WTC11 (cell line): Measurements from ENCODE around the gene CPT2. TPM values are rescaled to one million over a fixed set of nuclear protein-coding genes. Genes with fewer than 3 reads are reported as not detected.

Experiments used
- ATAC-seq: fragments of 200-7000 bp; cut with Tn5 transposase; 2 replicates; pipeline ENCODE4 v1.10.0; 2021; ENCODE audit warnings: mild to moderate bottlenecking, moderate library complexity
- CTCF ChIA-PET: fragments of 300-600 bp; sonication (Branson Sonifier 250); formaldehyde crosslinking; loops from one replicate; lab custom pipeline; 2021; ENCODE audit warnings: antibody characterized with exemption; lab: Charles Lee
- POLR2A ChIA-PET: fragments of 350-600 bp; sonication (Branson Sonifier 250); formaldehyde crosslinking; loops from one replicate; lab custom pipeline; 2021; ENCODE audit warnings: antibody characterized with exemption; lab: Charles Lee
- DNase-seq: peaks from one replicate; pipeline ENCODE4 v3.0.0; 2021; ENCODE audit warnings: low spot score
- H3K27ac Mint-ChIP-seq: 2 replicates; pipeline ENCODE4 v1.8.0; 2021; ENCODE audit warnings: mixed read lengths
- H3K27me3 Mint-ChIP-seq: 2 replicates; pipeline ENCODE4 v1.8.0; 2021; ENCODE audit warnings: low read depth, mild to moderate bottlenecking, moderate library complexity, mixed read lengths
- H3K36me3 Mint-ChIP-seq: 2 replicates; pipeline ENCODE4 v1.8.0; 2021; ENCODE audit warnings: mixed read lengths
- H3K4me1 Mint-ChIP-seq: 2 replicates; pipeline ENCODE4 v1.8.0; 2022; ENCODE audit warnings: mixed read lengths
- H3K4me3 Mint-ChIP-seq: 2 replicates; pipeline ENCODE4 v1.8.0; 2021; ENCODE audit warnings: mild to moderate bottlenecking, moderate library complexity, mixed read lengths
- H3K9me3 Mint-ChIP-seq: 2 replicates; pipeline ENCODE4 v1.8.0; 2021; ENCODE audit warnings: mixed read lengths
- ATF6 ChIP-seq: sonication (generic); formaldehyde crosslinking; IDR thresholded peaks from 2 replicates; pipeline ENCODE4 v1.8.1; 2023; ENCODE audit warnings: mild to moderate bottlenecking, missing genetic modification reagents
- CREM ChIP-seq: sonication (generic); formaldehyde crosslinking; IDR thresholded peaks from 2 replicates; pipeline ENCODE4 v1.8.1; 2022; ENCODE audit warnings: mild to moderate bottlenecking, missing genetic modification reagents, moderate library complexity
- CTCF ChIP-seq: fragments of 200-600 bp; IDR thresholded peaks from 2 replicates; pipeline ENCODE4 v1.8.0; 2022; ENCODE audit warnings: antibody characterized with exemption
- FOXJ3 ChIP-seq: sonication (generic); formaldehyde crosslinking; IDR thresholded peaks from 2 replicates; pipeline ENCODE4 v1.9.0; 2021; ENCODE audit warnings: missing genetic modification reagents, mild to moderate bottlenecking, borderline replicate concordance
- FOXK1 ChIP-seq: sonication (generic); formaldehyde crosslinking; IDR thresholded peaks from 2 replicates; pipeline ENCODE4 v1.8.0; 2022; ENCODE audit warnings: mild to moderate bottlenecking, moderate library complexity, missing genetic modification reagents
- FOXP4 ChIP-seq: sonication (generic); formaldehyde crosslinking; IDR thresholded peaks from 2 replicates; pipeline ENCODE4 v1.8.0; 2022; ENCODE audit warnings: mild to moderate bottlenecking, missing genetic modification reagents
- HMGA2 ChIP-seq: fragments of 250-450 bp; sonication (Bioruptor Pico); IDR thresholded peaks from 2 replicates; pipeline ENCODE4 v1.4.0; 2021; ENCODE audit warnings: mild to moderate bottlenecking, moderate library complexity
- NFYB ChIP-seq: sonication (generic); formaldehyde crosslinking; conservative IDR thresholded peaks from 2 replicates; pipeline ENCODE4 v1.8.0; 2022; ENCODE audit warnings: low read depth, missing genetic modification reagents
- NR1H2 ChIP-seq: sonication (generic); formaldehyde crosslinking; IDR thresholded peaks from 2 replicates; pipeline ENCODE4 v1.9.0; 2021; ENCODE audit warnings: mild to moderate bottlenecking, moderate library complexity, missing genetic modification reagents
- NR3C1 ChIP-seq: sonication (generic); formaldehyde crosslinking; conservative IDR thresholded peaks from 2 replicates; pipeline ENCODE4 v1.8.1; 2023; ENCODE audit warnings: low read depth, mild to moderate bottlenecking, missing genetic modification reagents
- RORB ChIP-seq: fragments of 250-450 bp; sonication (Bioruptor Pico); IDR thresholded peaks from 2 replicates; pipeline ENCODE4 v1.9.0; 2021; ENCODE audit warnings: mild to moderate bottlenecking
- SMAD3 ChIP-seq: sonication (generic); formaldehyde crosslinking; IDR thresholded peaks from 2 replicates; pipeline ENCODE4 v1.8.0; 2022; ENCODE audit warnings: missing genetic modification reagents, mild to moderate bottlenecking, borderline replicate concordance
- ZNF219 ChIP-seq: sonication (generic); formaldehyde crosslinking; IDR thresholded peaks from 2 replicates; pipeline ENCODE4 v1.8.0; 2023; ENCODE audit warnings: missing genetic modification reagents, mild to moderate bottlenecking, borderline replicate concordance
- ZNF232 ChIP-seq: sonication (generic); formaldehyde crosslinking; IDR thresholded peaks from 2 replicates; pipeline ENCODE4 v1.8.0; 2022; ENCODE audit warnings: mild to moderate bottlenecking, missing genetic modification reagents
- ZNF425 ChIP-seq: fragments of 250-450 bp; sonication (Bioruptor Pico); conservative IDR thresholded peaks from 2 replicates; pipeline ENCODE4 v1.9.0; 2021; ENCODE audit warnings: mild to moderate bottlenecking
- ZNF532 ChIP-seq: fragments of 250-450 bp; sonication (Bioruptor Pico); IDR thresholded peaks from 2 replicates; pipeline ENCODE4 v1.9.0; 2021; ENCODE audit warnings: mild to moderate bottlenecking, borderline replicate concordance
- ZSCAN18 ChIP-seq: fragments of 250-450 bp; sonication (Bioruptor Pico); IDR thresholded peaks from 2 replicates; pipeline ENCODE4 v2.1.2; 2022; ENCODE audit warnings: mild to moderate bottlenecking, moderate library complexity
- total RNA-seq: library from RNA; stranded (reverse); gene quantifications from 3 replicates; pipeline ENCODE4 v1.2.3, GENCODE V29; 2021

Gene CPT2
- total RNA-seq, 1 experiment from 2014 or later, result 33.7 TPM

GRCh38 chr1:53176452-53177208 is 20.0 kb upstream of the CPT2 start:
- H3K36me3 Mint-ChIP-seq, result no peaks in the 10 kb centered on the region
- no peak overlapping the region for H3K4me3 Mint-ChIP-seq
- H3K4me1 Mint-ChIP-seq, result peaks cover 31% of the 10 kb centered on the region
- ATAC-seq (no peak), DNase-seq (no peak)
- no peaks in the 10 kb centered on the region for H3K9me3 Mint-ChIP-seq
- peaks cover 20% of the 10 kb centered on the region; the same call in 1 of the 2 replicates for H3K27me3 Mint-ChIP-seq
- CTCF ChIA-PET, result interaction anchor here (1.1 kb wide), 2 partner anchors 14 to 39 kb away, joined by 3 to 4 read pairs; no protein-coding TSS in a partner anchor
- H3K27ac Mint-ChIP-seq, result no peak overlapping the region
- TF ChIP-seq RORB (CRISPR knock-in tag), result no peak
- TF ChIP-seq, all 79 proteins: peak for 0
- POLR2A ChIA-PET, result no interaction called here

- no peaks in the 10 kb centered on the region for H3K36me3 Mint-ChIP-seq
- POLR2A ChIA-PET, result no interaction called here
These were observed 16.4 kb upstream of the CPT2 start for GRCh38 chr1:53180226-53180625.

More at GRCh38 chr1:53180226-53180625, 16.4 kb upstream of the CPT2 start:
- no peaks in the 10 kb centered on the region for H3K9me3 Mint-ChIP-seq
- H3K4me3 Mint-ChIP-seq, result no peak overlapping the region
- H3K27ac Mint-ChIP-seq, result no peak overlapping the region
- TF ChIP-seq FOXJ3 (CRISPR knock-in tag) (no peak), NR3C1 (CRISPR knock-in tag) (no peak), SMAD3 (CRISPR knock-in tag) (no peak), ZNF219 (CRISPR knock-in tag) (no peak), ZNF232 (CRISPR knock-in tag) (no peak), HMGA2 (CRISPR knock-in tag) (no peak), CTCF (no peak), FOXP4 (CRISPR knock-in tag) (no peak), FOXK1 (CRISPR knock-in tag) (no peak), ZNF425 (CRISPR knock-in tag) (no peak), ATF6 (CRISPR knock-in tag) (no peak), NR1H2 (CRISPR knock-in tag) (no peak), ZSCAN18 (CRISPR knock-in tag) (no peak), ZNF532 (CRISPR knock-in tag) (no peak), NFYB (CRISPR knock-in tag) (no peak), CREM (CRISPR knock-in tag) (no peak)
- H3K4me1 Mint-ChIP-seq, result peaks cover 8% of the 10 kb centered on the region
- DNase-seq (no peak), ATAC-seq (no peak)
- peaks cover 16% of the 10 kb centered on the region; the same call in 1 of the 2 replicates for H3K27me3 Mint-ChIP-seq
- CTCF ChIA-PET, result interaction anchor here (1.0 to 2.7 kb wide), 9 partner anchors 10 to 275 kb away, joined by 3 to 12 read pairs (median 4); no protein-coding TSS in a partner anchor
